ENCODE results near the gene ICOS. TPM values are rescaled to one million over a fixed set of nuclear protein-coding genes. Genes with fewer than 3 reads are reported as not detected.

The ICOS gene
- total and polyA plus RNA-seq, 4 donors, result 0.02 to 0.17 (median 0.09) TPM; not detected in 1

- TF ChIP-seq HNF4G (IDR thresholded peaks at IDR 0.05), result no peak
Measured at GRCh38 chr2:203993011-203993410, 56.4 kb downstream of the ICOS start (continued).

GRCh38 chr2:203993560-203993959 lies 57.0 kb downstream of the ICOS start:
- TF ChIP-seq RXRA (IDR thresholded peaks at IDR 0.05) (no peak), EGR1 (IDR thresholded peaks at IDR 0.05; ENCODE audit: low read depth in 2 of 2) (no peak), ATF3 (IDR thresholded peaks at IDR 0.05) (no peak), RAD21 (IDR thresholded peaks at IDR 0.05) (no peak), TAF1 (conservative IDR thresholded peaks at IDR 0.05) (no peak), SP1 (IDR thresholded peaks at IDR 0.05) (no peak), YY1 (IDR thresholded peaks at IDR 0.05) (no peak), REST (IDR thresholded peaks at IDR 0.05) (no peak), MAX (IDR thresholded peaks at IDR 0.05) (no peak), FOXA1 (IDR thresholded peaks at IDR 0.05) (no peak), HNF4A (conservative IDR thresholded peaks at IDR 0.05) (no peak), FOXA2 (IDR thresholded peaks at IDR 0.05) (no peak), NR2F2 (IDR thresholded peaks at IDR 0.05) (no peak)
- no peaks in the 10 kb centered on the region for H3K27me3 ChIP-seq (ENCODE audit: control insufficient read depth in 4 of 4, insufficient read depth in 4 of 4, low read length in 3 of 4)
- DNase-seq (ENCODE audit: low spot score), result no peak
- H3K36me3 ChIP-seq (ENCODE audit: control insufficient read depth in 4 of 4, insufficient read depth in 3 of 4, low read depth in 1 of 4, low read length in 3 of 4), result no peaks in the 10 kb centered on the region
- no peak overlapping the region for H3K4me3 ChIP-seq (ENCODE audit: low read depth in 1 of 3, low read length in 3 of 3)
- H3K9me3 ChIP-seq (ENCODE audit: control insufficient read depth in 4 of 4, low read length in 3 of 4), result no peaks in the 10 kb centered on the region
- H3K9ac ChIP-seq (ENCODE audit: low read depth in 1 of 2, low read length in 2 of 2), result no peak overlapping the region
- H3K4me1 ChIP-seq (ENCODE audit: control insufficient read depth in 4 of 4, insufficient read depth in 4 of 4, low read length in 3 of 4), result no peaks in the 10 kb centered on the region
- WGBS, result 91% methylated on average over 4 of the region's 4 CpGs
- H3K27ac ChIP-seq (ENCODE audit: low read depth in 1 of 2, low read length in 2 of 2), result no peak overlapping the region

- no peaks in the 10 kb centered on the region for H3K4me1 ChIP-seq (ENCODE audit: control insufficient read depth in 4 of 4, insufficient read depth in 4 of 4, low read length in 3 of 4)
- H3K27me3 ChIP-seq (ENCODE audit: control insufficient read depth in 4 of 4, insufficient read depth in 4 of 4, low read length in 3 of 4), result no peaks in the 10 kb centered on the region
- H3K27ac ChIP-seq (ENCODE audit: low read depth in 1 of 2, low read length in 2 of 2), result no peak overlapping the region
- H3K4me3 ChIP-seq (ENCODE audit: low read depth in 1 of 3, low read length in 3 of 3), result no peak overlapping the region
- no peak overlapping the region for H3K9ac ChIP-seq (ENCODE audit: low read depth in 1 of 2, low read length in 2 of 2)
- TF ChIP-seq HNF4A (conservative IDR thresholded peaks at IDR 0.05), result no peak
- no peak for TF ChIP-seq NR2F2 (IDR thresholded peaks at IDR 0.05)
- no peak for TF ChIP-seq MAX (IDR thresholded peaks at IDR 0.05)
- no peak for TF ChIP-seq SP1 (IDR thresholded peaks at IDR 0.05)
- TF ChIP-seq YY1 (IDR thresholded peaks at IDR 0.05), result no peak
- no peak for TF ChIP-seq RXRA (IDR thresholded peaks at IDR 0.05)
- no peak for TF ChIP-seq FOXA1 (IDR thresholded peaks at IDR 0.05)
- TF ChIP-seq JUND (IDR thresholded peaks at IDR 0.05), result no peak
- no peak for TF ChIP-seq ZBTB33 (IDR thresholded peaks at IDR 0.05)
- TF ChIP-seq ATF3 (IDR thresholded peaks at IDR 0.05), result no peak
- TF ChIP-seq RAD21 (IDR thresholded peaks at IDR 0.05), result no peak
- TF ChIP-seq REST (IDR thresholded peaks at IDR 0.05), result no peak
- TF ChIP-seq CTCF (IDR thresholded peaks at IDR 0.05; ENCODE audit: low read depth, low read length, missing input control), result no peak
- no peak for TF ChIP-seq FOXA2 (IDR thresholded peaks at IDR 0.05)
- TF ChIP-seq GABPA (IDR thresholded peaks at IDR 0.05 in 1 of 2, conservative IDR thresholded peaks at IDR 0.05 in 1 of 2), result no peak
- TF ChIP-seq TAF1 (conservative IDR thresholded peaks at IDR 0.05), result no peak
- 89% methylated on average over 2 of the region's 2 CpGs for WGBS
- no peaks in the 10 kb centered on the region for H3K36me3 ChIP-seq (ENCODE audit: control insufficient read depth in 4 of 4, insufficient read depth in 3 of 4, low read depth in 1 of 4, low read length in 3 of 4)
- no peaks in the 10 kb centered on the region for H3K9me3 ChIP-seq (ENCODE audit: control insufficient read depth in 4 of 4, low read length in 3 of 4)
- no peak for DNase-seq (ENCODE audit: low spot score)
Measured at GRCh38 chr2:203994735-203995134, 58.2 kb downstream of the ICOS start.

Measured in liver (tissue), 9 donors.